Tibial artery (tissue), 4 donors: ENCODE data around the gene EDEM1.
A peak's percentile ranks its signal among the peaks of the same experiment; 100 is the strongest.

Experiments
- DNase-seq, 2 donors: peaks; one replicate each; pipeline ENCODE4 v3.0.0-alpha.2; 2019
- H3K27ac ChIP-seq, 2 donors: fragments of 200-600 bp; sonication (generic) in 1 of 2; 1 replicate in 1 of 2; 2 replicates in 1 of 2; pipeline ENCODE4 v1.5.1; 2018 to 2019; ENCODE audit warnings: mild to moderate bottlenecking in 1 of 2
- H3K27me3 ChIP-seq, 2 donors: fragments of 200-600 bp; sonication (generic) in 1 of 2; one replicate each; pipeline versions ENCODE4 v1.5.1 to v1.6.0; 2016 to 2019
- H3K36me3 ChIP-seq, 3 donors: fragments of 200-600 bp; sonication (generic) in 2 of 3; one replicate each; pipeline ENCODE4 v1.5.1; 2016 to 2019; ENCODE audit warnings: mild to moderate bottlenecking in 2 of 3
- H3K4me1 ChIP-seq, 4 donors: fragments of 200-600 bp; sonication (generic) in 2 of 4; 1 replicate in 3 of 4; 2 replicates in 1 of 4; pipeline ENCODE4 v1.5.1; 2016 to 2019
- H3K4me3 ChIP-seq, 2 donors: fragments of 200-600 bp; sonication (generic) in 1 of 2; 1 replicate in 1 of 2; 2 replicates in 1 of 2; pipeline ENCODE4 v1.5.1; 2018 to 2019; ENCODE audit warnings: mild to moderate bottlenecking in 2 of 2
- H3K9me3 ChIP-seq, 3 donors: fragments of 200-600 bp; sonication (generic) in 1 of 3; one replicate each; pipeline ENCODE4 v1.5.1; 2016 to 2019
- CTCF ChIP-seq, 2 experiments: fragments of 200-600 bp in 1 of 2; fragments of 450-650 bp in 1 of 2; IDR thresholded peaks; one replicate each; pipeline ENCODE4 v1.5.1; 2017 to 2019; ENCODE audit warnings: antibody characterized with exemption in 2 of 2, mild to moderate bottlenecking in 1 of 2, moderate library complexity in 1 of 2
- intact Hi-C: fragments of 100-400 bp; cut with DNase I; formaldehyde crosslinking; loops from one replicate; pipeline ENCODE4 v1.15.0; 2023; ENCODE audit warnings: low total_unique reads

EDEM1 gene

GRCh38 chr3:5251196-5251583, 63.7 kb downstream of the EDEM1 start:
- no peaks in the 10 kb centered on the region for H3K36me3 ChIP-seq
- no peak for TF ChIP-seq CTCF (IDR thresholded peaks at IDR 0.05)
- intact Hi-C loops: no loop called here
- no peak overlapping the region for H3K27ac ChIP-seq
- DNase-seq: no peak
- no peaks in the 10 kb centered on the region for H3K9me3 ChIP-seq
- H3K27me3 ChIP-seq: no peaks in the 10 kb centered on the region
- peak overlapping the region; percentile 18 to 27 for H3K4me3 ChIP-seq
- no peaks in the 10 kb centered on the region for H3K4me1 ChIP-seq

GRCh38 chr3:5252131-5252530, 64.6 kb downstream of the EDEM1 start:
- DNase-seq: no peak
- Histone ChIP-seq H3K9me3 (no peaks in the 10 kb centered on the region), H3K27me3 (no peaks in the 10 kb centered on the region), H3K4me3 (no peak overlapping the region), H3K36me3 (no peaks in the 10 kb centered on the region), H3K4me1 (no peaks in the 10 kb centered on the region), H3K27ac (no peak overlapping the region)
- no peak for TF ChIP-seq CTCF (IDR thresholded peaks at IDR 0.05)
- intact Hi-C loops: no loop called here

- Histone ChIP-seq H3K27ac (no peak overlapping the region), H3K9me3 (no peaks in the 10 kb centered on the region), H3K4me3 (no peak overlapping the region), H3K36me3 (no peaks in the 10 kb centered on the region), H3K27me3 (no peaks in the 10 kb centered on the region), H3K4me1 (no peaks in the 10 kb centered on the region)
- no peak for DNase-seq
- intact Hi-C loops: no loop called here
- no peak for TF ChIP-seq CTCF (IDR thresholded peaks at IDR 0.05)
These were observed 67.0 kb downstream of the EDEM1 start for GRCh38 chr3:5254281-5255048.

- H3K27ac ChIP-seq: no peak overlapping the region
- no peak for TF ChIP-seq CTCF (IDR thresholded peaks at IDR 0.05)
- no peak for DNase-seq
- no peaks in the 10 kb centered on the region for H3K9me3 ChIP-seq
- H3K4me3 ChIP-seq: no peak overlapping the region
- H3K36me3 ChIP-seq: no peaks in the 10 kb centered on the region
- no peaks in the 10 kb centered on the region for H3K27me3 ChIP-seq
- intact Hi-C loops: no loop called here
- no peaks in the 10 kb centered on the region for H3K4me1 ChIP-seq
These were observed 68.2 kb downstream of the EDEM1 start for GRCh38 chr3:5255404-5256344.

- no peaks in the 10 kb centered on the region for H3K27me3 ChIP-seq
- intact Hi-C loops: no loop called here
- DNase-seq: no peak
- no peak overlapping the region for H3K4me3 ChIP-seq
- H3K4me1 ChIP-seq: no peaks in the 10 kb centered on the region
- H3K9me3 ChIP-seq: no peaks in the 10 kb centered on the region
- H3K36me3 ChIP-seq: no peaks in the 10 kb centered on the region
- no peak for TF ChIP-seq CTCF (IDR thresholded peaks at IDR 0.05)
- H3K27ac ChIP-seq: no peak overlapping the region
These were observed 71.0 kb downstream of the EDEM1 start for GRCh38 chr3:5258526-5258925.
